HG03460 (cell line): ENCODE data around the gene LMO4.
A peak's percentile ranks its signal among the peaks of the same experiment; 100 is the strongest.

Experiments
- ATAC-seq: cut with Tn5 transposase; IDR thresholded peaks from one replicate; pipeline ENCODE4 v1.9.1; 2021; ENCODE audit not compliant: unreplicated experiment

The LMO4 gene, protein sequence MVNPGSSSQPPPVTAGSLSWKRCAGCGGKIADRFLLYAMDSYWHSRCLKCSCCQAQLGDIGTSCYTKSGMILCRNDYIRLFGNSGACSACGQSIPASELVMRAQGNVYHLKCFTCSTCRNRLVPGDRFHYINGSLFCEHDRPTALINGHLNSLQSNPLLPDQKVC

DNA sequence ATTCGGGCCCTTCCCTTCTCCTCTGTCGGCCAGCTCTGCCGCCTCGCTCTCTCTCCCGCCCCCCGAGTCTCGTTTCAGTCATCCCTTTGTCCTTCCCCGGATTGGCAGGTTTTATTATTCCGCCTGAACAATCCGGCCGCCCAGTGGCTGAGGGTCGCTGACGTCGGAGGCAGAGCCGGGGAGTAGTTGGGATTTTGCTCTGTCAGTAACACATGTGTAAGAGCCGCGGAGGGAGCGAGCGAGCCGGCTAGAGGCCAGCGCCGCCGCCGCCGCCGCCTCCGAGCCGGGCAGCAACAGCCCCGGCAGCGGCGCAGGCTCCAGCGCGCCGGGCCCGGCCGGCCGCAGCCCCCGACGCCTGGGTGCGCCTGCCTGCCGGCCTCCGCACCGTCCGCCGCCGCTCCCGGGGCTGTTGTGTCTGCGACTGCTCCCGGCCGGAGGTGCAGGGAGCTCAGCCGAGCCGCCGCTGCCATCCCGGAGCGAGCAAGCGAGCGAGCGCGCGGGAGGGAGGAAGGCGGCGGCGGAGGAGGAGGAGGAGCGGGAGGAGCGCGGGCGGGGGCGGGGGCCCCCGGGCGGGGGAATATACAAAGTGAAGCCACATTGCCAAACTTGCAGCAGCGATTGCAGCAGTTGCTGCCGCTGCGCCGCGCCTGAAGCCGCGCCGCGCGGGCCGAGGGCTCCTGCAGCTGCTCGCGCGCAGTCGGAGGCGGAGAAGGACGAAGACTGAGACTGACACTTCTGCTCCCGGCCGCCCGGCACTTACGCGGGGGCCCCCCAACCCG is at the start of gene LMO4:
Gene LMO4 (plus strand): TSS at position 609 of the 779 bp plus-strand sequence. CDS start 3,136 bp downstream, outside the sequence.
- peak; percentile 75 for ATAC-seq

DNA sequence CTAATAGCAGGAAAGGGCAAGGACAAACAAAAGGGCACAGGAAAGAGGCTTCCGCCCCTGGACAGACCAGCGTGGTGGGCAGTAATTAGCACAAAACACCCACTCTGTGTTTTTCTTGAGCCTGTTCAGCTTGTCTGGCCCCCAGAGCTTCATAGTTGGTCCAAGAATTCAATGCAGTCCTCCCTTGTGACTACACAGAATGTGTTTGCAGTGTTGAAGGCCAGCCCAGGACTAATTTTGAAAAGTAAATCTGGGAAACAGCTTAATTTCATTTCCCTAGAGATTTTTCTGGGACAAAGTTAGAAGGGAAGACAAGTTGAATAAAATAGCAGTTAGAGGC is 49.2 kb upstream of the LMO4 start:
- no peak for ATAC-seq

DNA sequence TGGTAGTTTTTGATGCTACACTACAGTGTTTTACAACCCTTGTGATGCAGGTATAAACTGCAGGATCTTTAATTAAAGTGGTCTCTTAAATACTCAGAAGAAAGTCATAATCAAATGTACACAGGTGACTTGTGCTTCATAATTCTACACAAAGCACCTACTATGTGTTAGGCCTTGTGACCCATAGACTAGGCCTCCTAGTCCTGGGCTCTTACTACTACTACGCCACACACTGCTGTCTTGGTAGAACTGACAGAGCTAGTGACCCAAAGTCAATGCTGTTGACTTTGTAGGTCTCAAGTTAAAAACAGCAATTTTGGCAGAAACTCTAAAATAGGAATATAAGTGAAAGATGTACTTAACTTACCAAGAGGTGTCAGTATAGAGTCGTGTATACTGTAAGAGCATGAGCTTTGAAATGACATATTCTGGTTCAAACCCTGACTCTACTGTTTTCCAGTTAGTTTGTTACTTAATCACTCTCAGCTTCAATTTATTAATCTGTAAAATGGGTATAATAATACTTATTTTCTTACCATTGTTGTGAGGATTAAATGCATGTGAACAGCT is 48.6 kb upstream of the LMO4 start:
- ATAC-seq, result no peak

DNA sequence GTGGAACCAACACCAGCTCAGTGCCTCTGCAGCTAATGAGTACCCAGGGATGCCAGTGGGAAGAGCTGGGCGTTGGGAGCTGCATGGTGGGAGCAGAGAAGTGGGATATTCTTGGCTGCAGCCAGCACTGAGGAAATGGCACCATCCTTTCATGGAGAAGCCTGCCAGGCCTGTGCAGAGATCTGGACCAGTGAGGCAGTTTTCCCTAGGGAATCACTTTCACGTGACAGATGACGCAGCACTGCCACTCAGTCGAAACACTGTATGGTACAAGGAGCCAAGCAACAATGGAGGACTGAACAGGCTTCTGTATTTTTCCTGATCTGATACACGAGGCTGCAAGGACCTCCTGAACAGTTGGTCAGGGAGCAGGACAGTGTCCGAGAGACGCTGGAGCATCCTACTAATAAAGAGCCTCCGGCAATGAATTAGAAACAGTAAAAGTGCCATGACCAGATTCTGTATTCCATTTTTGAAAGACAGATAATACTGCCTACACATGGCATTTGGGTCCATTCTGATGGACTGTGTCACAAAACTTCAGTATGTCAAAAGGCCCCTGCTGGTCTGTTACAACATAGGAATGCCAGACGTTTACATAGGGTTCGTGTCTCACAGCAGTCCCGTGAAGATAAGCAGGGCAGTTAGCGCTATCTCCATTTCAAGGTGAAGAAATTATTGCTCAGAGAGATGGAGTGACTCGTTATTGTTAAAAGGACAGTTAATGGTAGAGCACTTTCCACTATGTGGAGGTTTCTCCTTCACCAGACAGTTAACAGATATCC is 44.0 kb upstream of the LMO4 start:
- no peak for ATAC-seq

DNA sequence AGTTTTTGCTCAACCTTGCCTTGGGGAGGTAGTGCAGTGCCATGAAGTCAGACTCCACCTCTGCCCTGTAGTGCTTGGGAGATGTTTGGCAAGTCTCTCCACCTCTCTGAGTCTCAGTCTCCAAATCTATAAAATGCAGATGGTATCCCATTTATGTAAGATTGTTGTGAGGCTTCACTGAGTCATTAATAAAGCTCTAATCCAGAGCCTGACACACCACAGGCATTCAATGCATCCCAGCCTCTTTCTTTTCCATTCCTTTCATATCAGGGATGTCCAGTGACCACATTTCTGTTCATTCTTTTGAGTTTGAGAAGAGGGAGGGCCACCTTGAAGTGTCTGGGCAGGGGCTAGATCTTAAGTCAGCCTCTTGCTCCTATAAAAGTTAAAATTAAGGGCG is 37.6 kb upstream of the LMO4 start:
- ATAC-seq, result no peak

DNA sequence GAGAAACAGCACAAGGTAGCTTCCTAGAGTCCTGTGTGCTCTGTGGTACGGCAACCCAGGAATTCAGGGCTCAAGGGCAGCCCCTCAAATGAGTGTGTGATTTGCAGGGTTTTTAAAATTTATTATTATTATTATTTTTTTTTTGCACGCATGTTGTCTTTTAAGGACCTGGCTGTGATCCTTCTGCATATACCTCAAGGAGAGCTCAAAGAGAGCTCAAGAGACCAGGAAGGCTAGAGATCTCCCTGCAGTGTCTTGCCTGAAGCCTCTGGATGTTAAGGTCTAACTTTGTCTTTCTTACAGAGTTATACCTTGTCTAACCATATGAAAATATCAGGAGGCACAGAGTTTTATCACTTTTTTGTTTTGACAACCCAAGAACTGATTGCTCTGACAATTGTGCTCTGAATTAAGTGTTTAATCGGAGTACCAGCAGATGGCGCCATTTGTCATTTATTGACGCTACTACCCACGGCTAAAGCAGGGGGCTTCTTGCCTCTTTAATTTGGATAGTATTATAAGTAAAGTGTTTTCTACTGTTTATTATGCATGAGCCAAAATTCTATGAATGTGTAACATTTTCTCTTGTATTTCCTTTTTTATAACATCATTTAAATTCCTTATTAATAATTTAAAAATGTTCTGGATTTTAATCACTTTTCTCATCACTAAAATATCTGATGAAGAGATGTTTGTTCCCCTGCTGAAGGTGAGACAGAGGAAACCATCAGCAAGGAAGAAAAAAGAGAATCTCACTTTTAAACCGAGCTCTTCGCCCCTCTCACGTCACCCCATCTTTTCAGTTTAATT is 35.8 kb upstream of the LMO4 start:
- ATAC-seq, result no peak

DNA sequence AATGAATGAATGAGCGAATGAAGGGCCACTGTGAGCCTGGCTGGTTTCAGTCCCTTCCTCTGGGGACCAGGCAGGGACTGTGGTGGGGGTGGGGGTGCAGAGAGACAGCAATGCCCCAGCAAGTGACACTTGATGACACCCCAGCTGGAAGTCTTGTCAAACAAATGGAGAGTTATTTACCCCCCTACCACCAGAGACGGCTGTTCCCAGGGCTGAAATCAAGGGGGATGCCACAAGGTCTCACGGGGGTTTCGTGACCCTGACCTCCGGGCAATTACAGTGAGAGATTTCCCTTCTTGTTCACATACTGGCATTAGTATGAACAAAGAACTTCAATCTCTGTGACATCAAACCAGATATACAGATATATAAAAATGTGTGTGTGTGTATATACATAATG is 34.0 kb upstream of the LMO4 start:
- ATAC-seq, result no peak

DNA sequence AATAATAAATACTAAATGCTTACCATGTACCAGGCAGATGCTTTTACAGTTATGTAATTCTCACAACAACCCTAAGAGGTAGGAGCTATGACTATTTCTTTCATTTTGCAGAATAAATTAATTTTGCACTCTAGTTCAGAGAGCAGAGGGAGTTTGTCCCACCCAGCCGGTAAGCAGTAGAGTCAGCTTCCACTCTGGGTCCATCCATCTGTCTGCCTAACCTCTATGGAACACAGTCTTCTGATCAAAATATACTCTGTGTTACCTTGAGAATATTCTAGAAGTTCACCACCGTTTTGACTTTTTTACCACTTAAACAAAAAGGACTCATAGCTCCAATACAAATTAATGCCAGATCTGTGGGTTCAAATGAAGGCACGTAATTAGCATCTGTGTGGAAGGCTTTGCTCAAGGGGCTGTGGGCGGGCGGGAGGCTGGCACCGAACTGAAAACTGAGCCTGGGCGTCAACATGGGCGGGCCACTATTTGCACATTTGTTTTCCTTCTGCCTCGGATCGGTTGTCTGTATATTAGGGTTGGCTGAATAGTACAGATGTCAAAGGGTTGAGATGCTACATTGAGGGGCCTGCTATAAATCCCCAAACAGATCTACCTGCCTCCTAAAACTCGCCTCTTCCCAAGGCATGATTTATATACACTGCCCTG is 33.1 kb upstream of the LMO4 start:
- ATAC-seq, result no peak

DNA sequence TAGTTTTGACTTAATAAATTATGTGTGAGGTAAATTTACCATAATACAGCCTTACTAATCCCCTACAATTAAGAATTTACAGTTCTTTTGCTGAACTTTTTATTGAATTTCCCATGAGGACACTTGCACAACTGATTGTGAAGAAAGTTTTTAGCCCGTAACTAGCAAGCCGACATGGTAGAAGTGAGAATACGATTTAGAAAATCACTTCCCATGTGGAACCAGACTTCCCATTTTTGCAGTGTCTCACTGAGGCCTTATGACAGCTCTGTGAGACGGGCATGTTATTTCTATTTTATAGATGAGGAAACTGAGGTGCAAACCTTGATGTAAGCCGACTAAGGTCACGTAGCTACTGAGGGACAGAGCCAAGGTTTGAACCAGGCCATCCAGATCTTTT is 32.5 kb upstream of the LMO4 start:
- no peak for ATAC-seq

DNA sequence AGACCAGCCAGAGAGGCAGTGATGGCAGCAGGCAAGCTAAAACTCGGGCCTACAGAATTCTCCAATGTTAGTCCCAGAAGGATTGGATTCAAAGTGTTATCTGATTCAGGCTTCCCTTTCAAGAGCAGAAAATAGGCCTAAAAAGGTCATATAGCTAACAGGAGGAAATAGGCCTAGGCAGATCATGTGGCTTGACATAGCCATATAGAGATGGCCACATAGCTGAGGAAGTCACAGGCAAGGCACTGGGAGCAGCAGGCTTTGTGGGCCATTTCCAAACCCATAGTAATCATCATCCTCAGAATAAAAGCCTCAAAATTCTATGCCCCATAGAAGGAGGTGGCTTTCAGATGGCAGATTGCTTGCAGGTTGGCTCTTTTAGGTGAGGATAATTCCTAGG is 29.0 kb upstream of the LMO4 start:
- ATAC-seq, result no peak

DNA sequence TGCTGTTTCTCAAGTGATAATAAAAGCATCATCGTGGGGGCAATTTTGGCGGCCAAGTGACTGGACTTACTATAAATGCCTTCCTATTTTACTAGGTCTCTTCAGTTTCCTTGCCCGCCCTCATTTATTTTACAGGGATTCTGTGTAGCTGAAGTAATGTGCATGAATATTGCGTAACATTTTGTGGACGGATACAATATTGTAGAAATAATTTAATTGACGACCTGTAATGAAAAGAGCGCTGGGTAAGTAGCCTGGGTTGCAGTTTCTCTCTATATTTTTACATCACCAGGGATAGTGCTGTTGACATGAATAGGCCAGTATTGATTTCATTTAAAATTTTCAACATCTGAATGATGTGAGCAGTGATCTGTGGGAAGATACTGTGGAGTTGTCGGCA is 28.1 kb upstream of the LMO4 start:
- no peak for ATAC-seq

DNA sequence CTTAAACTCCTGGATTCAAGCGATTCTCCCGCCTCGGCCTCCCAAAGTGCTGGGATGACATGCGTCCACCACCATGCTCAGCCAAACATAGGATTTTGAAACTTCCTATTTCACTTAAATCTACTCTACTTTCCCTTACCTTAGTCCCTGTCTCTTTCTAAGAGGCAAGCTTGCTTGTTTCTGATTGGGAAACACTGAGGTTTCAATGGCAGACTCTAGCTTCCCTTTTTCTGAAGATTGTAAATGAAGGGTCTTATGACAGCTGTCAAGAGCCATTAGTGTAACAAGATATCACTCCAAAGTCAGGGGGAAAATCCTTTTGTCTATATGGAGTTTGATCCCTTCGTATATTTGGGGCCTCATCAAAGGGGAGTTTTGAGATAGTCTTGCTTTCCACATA is 23.5 kb upstream of the LMO4 start:
- no peak for ATAC-seq

DNA sequence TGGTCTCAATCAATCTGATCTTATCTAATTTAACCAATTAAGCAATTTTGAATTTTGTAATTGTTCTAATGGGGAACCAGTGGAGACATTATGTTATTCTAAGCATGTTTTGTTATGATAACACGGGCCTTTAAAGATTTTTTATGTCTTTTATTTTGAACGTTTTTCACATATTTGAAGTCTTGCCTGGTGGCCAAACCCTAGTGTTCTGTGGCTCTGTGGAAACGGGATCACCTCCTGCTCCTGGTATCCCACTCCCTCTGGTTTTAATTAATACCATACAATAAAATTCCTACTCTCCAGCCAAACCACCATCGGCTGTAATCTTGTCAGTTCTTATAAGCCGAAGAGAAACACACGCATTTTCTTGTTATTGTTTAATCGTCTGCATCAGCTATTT is 22.9 kb upstream of the LMO4 start:
- ATAC-seq, result no peak

DNA sequence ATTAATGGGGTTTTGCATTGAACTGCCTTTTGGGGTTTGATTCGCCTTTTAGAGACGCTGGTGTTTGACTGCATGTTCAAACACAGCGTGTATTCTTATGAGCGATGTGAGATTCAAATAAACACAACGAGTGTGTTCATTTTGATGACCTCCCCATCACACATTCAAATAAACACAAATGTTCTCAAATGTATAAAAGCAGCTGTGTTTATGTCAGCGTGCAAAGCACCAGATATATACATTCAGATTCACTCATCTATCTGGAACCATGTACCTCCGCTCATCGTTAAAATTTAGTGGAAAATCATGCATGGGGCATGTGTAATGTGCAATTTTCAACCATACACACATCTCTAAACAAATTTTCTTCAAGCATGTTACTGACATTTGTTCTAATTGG is 21.4 kb upstream of the LMO4 start:
- no peak for ATAC-seq

DNA sequence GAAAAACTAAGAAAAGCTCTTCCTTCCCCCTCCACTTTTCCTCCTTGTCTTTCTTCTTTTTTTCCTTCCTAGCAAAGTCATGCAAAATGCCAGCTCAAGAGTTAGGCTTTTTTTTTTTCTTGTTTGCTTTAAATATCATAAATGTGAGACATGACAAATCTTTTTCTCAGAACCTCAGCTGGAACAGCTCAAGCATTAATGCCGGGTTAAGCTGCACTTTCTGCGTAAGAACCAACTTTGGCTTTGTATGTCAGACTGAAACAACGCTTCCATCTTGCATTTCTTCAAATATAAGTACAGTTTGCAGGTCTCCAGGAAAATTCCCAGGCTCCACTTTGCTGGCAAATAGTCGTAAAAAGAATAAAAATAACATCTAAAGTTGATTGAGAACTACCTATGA is 20.7 kb upstream of the LMO4 start:
- ATAC-seq, result no peak

DNA sequence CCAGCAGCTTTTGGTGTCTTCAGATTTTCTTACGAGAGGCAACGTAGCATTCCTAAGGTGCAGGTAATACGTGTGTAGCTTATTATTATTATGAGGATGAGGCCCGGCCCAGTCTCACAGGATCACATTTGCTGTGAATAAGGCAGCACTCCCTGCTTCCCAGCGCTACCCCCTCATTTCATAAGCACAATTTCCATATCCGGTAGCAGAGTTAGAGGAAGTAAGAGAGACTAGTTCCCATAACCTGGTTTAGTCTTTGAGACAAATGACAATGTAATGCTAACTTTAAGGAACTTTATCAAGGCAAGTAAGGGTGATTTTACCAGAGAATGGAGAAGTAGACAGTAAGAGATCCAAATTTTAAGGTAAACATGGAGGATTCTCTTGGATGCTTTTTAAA is 14.6 kb upstream of the LMO4 start:
- no peak for ATAC-seq

DNA sequence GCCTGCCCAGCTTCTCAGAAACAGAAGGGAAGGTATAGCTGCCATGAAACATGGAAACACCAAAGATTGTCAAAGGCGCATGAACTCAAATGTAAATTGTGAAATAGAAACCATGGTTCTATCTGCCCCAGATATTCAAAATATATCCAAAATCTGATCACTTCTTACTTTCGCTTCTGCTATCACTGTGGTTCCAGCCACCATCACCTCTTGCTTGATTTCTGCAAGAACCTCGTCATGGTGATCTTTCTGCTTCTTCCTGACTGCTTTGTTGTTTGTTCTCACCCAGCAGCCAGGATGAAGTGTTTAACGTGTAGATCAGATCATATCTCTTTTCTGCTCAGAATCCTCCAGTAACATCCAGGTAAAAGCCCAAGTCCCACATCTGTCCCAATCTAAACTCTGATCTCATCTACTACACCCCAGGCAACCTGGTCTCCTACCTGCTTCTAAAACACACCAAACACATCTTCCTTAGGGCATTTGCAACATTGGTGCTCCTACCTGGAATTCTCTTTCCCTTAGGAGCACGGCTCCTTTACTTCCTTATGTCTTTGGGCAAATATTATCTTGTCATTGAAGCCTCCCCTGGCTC is 10.5 kb upstream of the LMO4 start:
- no peak for ATAC-seq

DNA sequence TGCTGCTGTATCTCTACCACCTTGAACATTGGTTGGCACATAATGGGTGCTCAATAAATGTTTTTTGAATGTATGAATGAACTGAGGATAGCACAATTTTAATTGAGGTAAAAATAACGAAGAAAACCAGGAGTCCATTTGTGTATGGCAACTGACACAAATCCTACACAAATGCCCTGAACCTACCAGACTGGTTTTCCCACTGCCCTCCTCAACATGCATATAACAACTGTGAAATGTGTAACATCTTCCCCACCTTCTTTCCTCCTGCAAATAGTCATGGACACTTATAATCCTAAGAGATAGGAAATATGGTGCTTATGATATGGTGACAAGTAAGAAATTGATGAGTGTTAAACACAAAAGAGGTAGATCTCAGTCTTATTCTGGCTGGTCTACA is 9.9 kb upstream of the LMO4 start:
- no peak for ATAC-seq

DNA sequence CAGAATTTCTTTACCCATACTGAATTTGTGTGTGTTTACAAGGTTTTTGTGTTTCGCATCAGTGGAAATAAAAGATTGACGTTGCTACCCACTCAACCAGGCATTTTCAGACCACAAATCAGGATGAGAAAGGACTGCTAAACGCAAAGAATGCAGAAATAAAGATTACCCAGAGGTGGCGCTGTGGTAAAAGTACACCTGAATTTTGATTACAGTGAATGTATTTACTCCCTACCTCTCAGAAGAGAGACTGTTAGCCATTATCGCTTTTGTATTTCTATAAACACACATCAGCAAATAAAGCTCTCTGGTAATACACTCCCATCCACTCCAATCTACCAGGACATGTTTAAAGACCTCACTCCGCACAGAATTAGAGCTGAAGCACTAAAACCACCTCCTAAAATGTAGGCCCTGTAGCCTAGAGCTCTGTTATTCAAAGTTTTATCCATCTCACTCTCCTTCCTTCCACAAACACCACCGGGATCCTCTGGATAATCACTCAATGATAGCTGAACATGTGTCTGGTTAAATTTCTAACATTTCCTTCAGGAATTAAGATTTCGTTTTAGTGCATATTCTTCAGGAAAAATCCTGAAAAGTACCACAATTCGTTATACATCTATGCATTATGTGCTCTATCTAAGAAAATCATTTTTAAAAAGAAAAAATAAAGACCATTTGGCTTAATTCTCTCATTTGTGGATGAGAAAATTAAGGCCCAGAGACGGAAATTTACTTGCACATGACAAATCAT is 2.5 kb upstream of the LMO4 start:
- ATAC-seq, result no peak
